Endothelial cell (in vitro differentiated cells): ENCODE measurements around the gene CEP83. TPM values are rescaled to one million over a fixed set of nuclear protein-coding genes. Genes with fewer than 3 reads are reported as not detected.

Source experiments
- DNase-seq: peaks from one replicate; pipeline ENCODE4 v3.0.0; 2021; ENCODE audit warnings: low spot score
- H3K27ac Mint-ChIP-seq: one replicate; pipeline ENCODE4 v1.8.0; 2021; ENCODE audit warnings: mixed read lengths, inconsistent platforms; ENCODE audit not compliant: unreplicated experiment
- H3K27me3 Mint-ChIP-seq: one replicate; pipeline ENCODE4 v1.8.0; 2021; ENCODE audit warnings: mild to moderate bottlenecking, moderate library complexity, mixed read lengths, inconsistent platforms; ENCODE audit not compliant: unreplicated experiment
- H3K36me3 Mint-ChIP-seq: one replicate; pipeline ENCODE4 v1.8.0; 2021; ENCODE audit warnings: mild to moderate bottlenecking, low read depth, mixed read lengths, inconsistent platforms; ENCODE audit not compliant: unreplicated experiment
- H3K4me1 Mint-ChIP-seq: one replicate; pipeline ENCODE4 v1.8.0; 2021; ENCODE audit warnings: mild to moderate bottlenecking, mixed read lengths, inconsistent platforms; ENCODE audit not compliant: unreplicated experiment
- H3K4me3 Mint-ChIP-seq: one replicate; pipeline ENCODE4 v1.8.0; 2021; ENCODE audit warnings: mild to moderate bottlenecking, mixed read lengths, inconsistent platforms; ENCODE audit not compliant: unreplicated experiment
- H3K9me3 Mint-ChIP-seq: one replicate; pipeline ENCODE4 v1.8.0; 2021; ENCODE audit warnings: mixed read lengths, inconsistent platforms; ENCODE audit not compliant: unreplicated experiment
- total RNA-seq: library from RNA; stranded (reverse); fragmentation: NEBNext Ultra II Directional; extraction: Animal tissue kit (Norgen Biotek cat#: 25700); gene quantifications from one replicate; pipeline ENCODE4 v1.2.1, GENCODE V29; 2021; ENCODE audit not compliant: unreplicated experiment
- TF ChIP-seq, protein P1 (sequence below): fragments of 200-600 bp; sonication (generic); IDR thresholded peaks from one replicate; pipeline ENCODE4 v1.5.0; 2021; ENCODE audit warnings: antibody characterized with exemption; ENCODE audit not compliant: unreplicated experiment

The CEP83 gene
- total RNA-seq, 1 donor from 2014 or later, result 18.6 TPM

DNA sequence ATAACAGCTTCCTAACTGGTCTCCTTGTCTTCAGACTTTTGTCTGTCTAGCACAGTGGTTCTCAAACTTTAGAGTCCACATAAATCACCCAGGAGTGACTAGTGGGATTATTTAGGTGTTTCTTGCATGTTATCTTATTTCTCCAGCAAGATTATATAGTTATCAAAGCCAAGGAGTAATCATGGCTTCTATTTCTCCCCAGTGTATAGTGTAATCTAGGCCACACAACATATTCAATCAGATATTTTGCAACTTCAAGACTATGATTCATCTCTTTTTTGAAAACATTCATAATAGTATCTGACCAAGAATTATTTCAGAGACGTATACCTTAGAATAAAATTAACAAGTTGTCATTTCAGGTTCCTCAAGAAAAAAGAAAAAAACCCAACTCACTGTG lies 131.9 kb downstream of the CEP83 start:
- H3K4me1 Mint-ChIP-seq, result no peaks in the 10 kb centered on the region
- no peak overlapping the region for H3K27ac Mint-ChIP-seq
- DNase-seq, result no peak
- H3K27me3 Mint-ChIP-seq, result no peaks in the 10 kb centered on the region
- no peak overlapping the region for H3K4me3 Mint-ChIP-seq
- TF ChIP-seq, protein P1, sequence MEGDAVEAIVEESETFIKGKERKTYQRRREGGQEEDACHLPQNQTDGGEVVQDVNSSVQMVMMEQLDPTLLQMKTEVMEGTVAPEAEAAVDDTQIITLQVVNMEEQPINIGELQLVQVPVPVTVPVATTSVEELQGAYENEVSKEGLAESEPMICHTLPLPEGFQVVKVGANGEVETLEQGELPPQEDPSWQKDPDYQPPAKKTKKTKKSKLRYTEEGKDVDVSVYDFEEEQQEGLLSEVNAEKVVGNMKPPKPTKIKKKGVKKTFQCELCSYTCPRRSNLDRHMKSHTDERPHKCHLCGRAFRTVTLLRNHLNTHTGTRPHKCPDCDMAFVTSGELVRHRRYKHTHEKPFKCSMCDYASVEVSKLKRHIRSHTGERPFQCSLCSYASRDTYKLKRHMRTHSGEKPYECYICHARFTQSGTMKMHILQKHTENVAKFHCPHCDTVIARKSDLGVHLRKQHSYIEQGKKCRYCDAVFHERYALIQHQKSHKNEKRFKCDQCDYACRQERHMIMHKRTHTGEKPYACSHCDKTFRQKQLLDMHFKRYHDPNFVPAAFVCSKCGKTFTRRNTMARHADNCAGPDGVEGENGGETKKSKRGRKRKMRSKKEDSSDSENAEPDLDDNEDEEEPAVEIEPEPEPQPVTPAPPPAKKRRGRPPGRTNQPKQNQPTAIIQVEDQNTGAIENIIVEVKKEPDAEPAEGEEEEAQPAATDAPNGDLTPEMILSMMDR, result no peak
- no peaks in the 10 kb centered on the region for H3K9me3 Mint-ChIP-seq
- peaks cover 18% of the 10 kb centered on the region for H3K36me3 Mint-ChIP-seq

DNA sequence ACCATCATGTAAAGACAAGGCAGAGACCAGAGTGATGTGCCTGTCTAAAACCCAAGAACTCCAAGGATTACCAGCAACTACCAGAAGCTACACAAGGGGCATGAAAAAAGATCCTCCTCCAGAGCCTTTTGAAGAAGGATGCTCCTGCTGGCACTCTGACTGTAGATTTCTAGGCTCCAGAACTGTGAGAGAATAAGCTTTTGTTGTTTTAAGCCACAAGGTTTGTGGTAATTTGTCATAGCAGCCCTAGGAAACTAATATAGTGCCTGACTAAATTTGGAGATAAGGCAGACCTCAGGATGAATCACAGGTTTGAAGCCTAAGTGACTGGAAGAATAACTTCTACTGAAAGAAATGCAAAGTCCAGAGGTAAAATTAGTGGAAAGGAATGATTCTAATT lies 132.9 kb downstream of the CEP83 start:
- TF ChIP-seq, protein P1, result no peak
- Mint-ChIP-seq H3K4me1 (no peaks in the 10 kb centered on the region), H3K36me3 (peaks cover 25% of the 10 kb centered on the region), H3K9me3 (no peaks in the 10 kb centered on the region), H3K27ac (no peak overlapping the region), H3K4me3 (no peak overlapping the region), H3K27me3 (no peaks in the 10 kb centered on the region)
- no peak for DNase-seq

DNA sequence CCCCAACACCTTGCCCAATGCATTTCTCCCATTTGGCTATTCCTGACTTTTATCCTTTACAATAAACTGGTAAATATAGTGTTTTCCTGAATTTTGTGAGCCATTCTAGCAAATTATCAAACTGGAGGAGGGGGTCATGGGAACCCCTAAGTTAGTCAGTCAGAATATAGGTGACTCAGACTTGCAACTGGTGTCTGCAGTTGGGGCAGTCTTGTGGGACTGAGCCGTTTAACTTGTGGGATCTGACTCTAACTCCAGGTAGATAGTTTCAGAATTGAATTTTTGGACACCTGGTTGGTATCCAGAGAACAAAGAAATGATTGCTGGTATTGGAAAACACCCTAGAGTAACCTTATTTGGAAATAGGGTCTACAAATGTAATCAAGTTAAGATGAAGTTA lies 133.4 kb downstream of the CEP83 start:
- Mint-ChIP-seq H3K4me1 (no peaks in the 10 kb centered on the region), H3K27ac (no peak overlapping the region), H3K9me3 (no peaks in the 10 kb centered on the region), H3K36me3 (peaks cover 30% of the 10 kb centered on the region), H3K4me3 (no peak overlapping the region), H3K27me3 (no peaks in the 10 kb centered on the region)
- TF ChIP-seq, protein P1, result no peak
- no peak for DNase-seq

DNA sequence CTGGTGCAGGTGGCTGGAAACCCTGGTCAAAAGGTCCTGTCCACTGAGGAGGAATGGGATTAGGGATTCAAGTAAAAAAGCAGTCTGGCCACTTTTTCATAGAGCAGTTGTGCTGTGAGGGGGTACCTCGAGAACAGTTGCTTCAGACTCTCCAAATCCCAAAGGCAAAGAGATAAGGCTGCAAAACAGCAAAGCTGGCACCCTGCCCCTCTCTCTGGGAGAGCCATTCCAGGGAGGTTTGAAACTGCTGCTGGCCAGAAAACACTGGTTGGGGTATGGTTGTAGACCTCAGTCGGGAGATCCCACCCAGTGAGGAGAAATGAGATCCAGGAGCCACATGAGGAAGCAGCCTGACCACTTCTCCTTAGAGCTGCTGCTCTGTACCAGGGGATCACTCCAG lies 137.3 kb downstream of the CEP83 start:
- H3K4me1 Mint-ChIP-seq, result peaks cover 6% of the 10 kb centered on the region
- TF ChIP-seq, protein P1, result no peak
- DNase-seq, result no peak
- peaks cover 11% of the 10 kb centered on the region for H3K9me3 Mint-ChIP-seq
- no peaks in the 10 kb centered on the region for H3K27me3 Mint-ChIP-seq
- H3K4me3 Mint-ChIP-seq, result no peak overlapping the region
- peaks cover 53% of the 10 kb centered on the region for H3K36me3 Mint-ChIP-seq
- H3K27ac Mint-ChIP-seq, result no peak overlapping the region

DNA sequence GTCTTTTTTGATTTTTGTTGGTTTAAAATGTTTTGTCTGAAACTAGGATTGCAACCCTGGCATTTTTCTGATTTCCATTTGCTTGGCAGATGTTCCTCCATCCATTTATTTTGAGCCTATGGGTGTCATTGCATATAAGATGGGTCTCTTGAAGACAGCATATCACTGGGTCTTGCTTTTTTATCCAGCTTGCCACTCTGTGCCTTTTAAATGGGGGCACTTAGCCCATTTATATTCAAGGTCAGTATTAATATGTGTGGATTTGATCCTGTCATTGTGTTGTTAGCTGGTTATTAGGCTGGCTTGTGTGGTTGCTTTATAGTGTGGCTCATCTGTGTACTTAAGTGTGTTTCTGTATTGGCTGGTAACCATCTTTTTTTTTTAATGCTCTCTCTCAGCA lies 139.6 kb downstream of the CEP83 start:
- Mint-ChIP-seq H3K27me3 (no peaks in the 10 kb centered on the region), H3K9me3 (peaks cover 11% of the 10 kb centered on the region)

More for the DNA sequence above, 139.6 kb downstream of the CEP83 start:
- no peak overlapping the region for H3K27ac Mint-ChIP-seq
- H3K4me1 Mint-ChIP-seq, result peaks cover 6% of the 10 kb centered on the region
- H3K36me3 Mint-ChIP-seq, result peaks cover 50% of the 10 kb centered on the region
- H3K4me3 Mint-ChIP-seq, result no peak overlapping the region
- TF ChIP-seq, protein P1, result no peak
- DNase-seq, result no peak
